Calu3 (cell line): ENCODE measurements around the gene PIK3R1. TPM values are rescaled to one million over a fixed set of nuclear protein-coding genes. Genes with fewer than 3 reads are reported as not detected.
"Not testable (repeated sequence)": the region's sequence is repeated elsewhere in the genome, so short reads cannot be mapped to it uniquely, and the experiment has no call there.

Source experiments
- BruUV-seq: library from RNA; stranded (reverse); fragments of 400-500 nt; replicated peaks from 2 replicates; lab custom pipeline; 2021; lab: Mats Ljungman, UMichigan
- CTCF ChIA-PET: fragments of 300-600 bp; sonication (Branson Sonifier 250); formaldehyde crosslinking; loops from one replicate; lab custom pipeline; 2022; ENCODE audit warnings: antibody characterized with exemption; lab: Charles Lee
- DNase-seq: peaks from one replicate; pipeline ENCODE4 v3.0.0; 2022
- H3K27ac Mint-ChIP-seq: one replicate; pipeline ENCODE4 v1.8.0; 2022; ENCODE audit warnings: mixed read lengths; ENCODE audit not compliant: unreplicated experiment
- H3K27me3 Mint-ChIP-seq: one replicate; pipeline ENCODE4 v1.8.0; 2022; ENCODE audit warnings: mixed read lengths; ENCODE audit not compliant: unreplicated experiment
- H3K36me3 Mint-ChIP-seq: one replicate; pipeline ENCODE4 v1.8.0; 2022; ENCODE audit warnings: mild to moderate bottlenecking, moderate library complexity, mixed read lengths; ENCODE audit not compliant: insufficient read depth, unreplicated experiment
- H3K4me1 Mint-ChIP-seq: one replicate; pipeline ENCODE4 v1.8.0; 2022; ENCODE audit warnings: mild to moderate bottlenecking, low read depth, mixed read lengths; ENCODE audit not compliant: unreplicated experiment
- H3K4me3 Mint-ChIP-seq: one replicate; pipeline ENCODE4 v1.8.0; 2022; ENCODE audit warnings: mild to moderate bottlenecking, low read depth, moderate library complexity, mixed read lengths; ENCODE audit not compliant: unreplicated experiment
- H3K9me3 Mint-ChIP-seq: one replicate; pipeline ENCODE4 v1.8.0; 2022; ENCODE audit warnings: low read depth, mixed read lengths; ENCODE audit not compliant: unreplicated experiment
- CTCF ChIP-seq: fragments of 200-600 bp; IDR thresholded peaks from one replicate; pipeline ENCODE4 v1.8.0; 2022; ENCODE audit warnings: antibody characterized with exemption; ENCODE audit not compliant: unreplicated experiment
- intact Hi-C: fragments of 100-400 bp; cut with micrococcal nuclease; formaldehyde crosslinking; loops from one replicate; pipeline ENCODE4 v1.10.0; 2022; ENCODE audit not compliant: unreplicated experiment
- total RNA-seq: library from RNA; stranded (reverse); gene quantifications from 2 replicates; pipeline ENCODE4 v1.2.3, GENCODE V29; 2022

The PIK3R1 gene
- total RNA-seq, 1 experiment from 2014 or later: 74.8 TPM

- Mint-ChIP-seq H3K27ac (no peak overlapping the region), H3K4me1 (peaks cover 31% of the 10 kb centered on the region)
These were observed 17.5 kb downstream of the PIK3R1 start for GRCh38 chr5:68233075-68233474.

GRCh38 chr5:68235229-68235628, 19.7 kb downstream of the PIK3R1 start:
- H3K4me3 Mint-ChIP-seq, DNase-seq, intact Hi-C loops, H3K27me3 Mint-ChIP-seq, H3K9me3 Mint-ChIP-seq, BruUV-seq, H3K27ac Mint-ChIP-seq, CTCF ChIA-PET: not testable (repeated sequence)
- peaks cover 15% of the 10 kb centered on the region for H3K36me3 Mint-ChIP-seq
- peaks cover 29% of the 10 kb centered on the region for H3K4me1 Mint-ChIP-seq

More at GRCh38 chr5:68233075-68233474, 17.5 kb downstream of the PIK3R1 start:
- BruUV-seq: no TSS peak
- H3K9me3 Mint-ChIP-seq: no peaks in the 10 kb centered on the region
- intact Hi-C loops: no loop called here
- H3K4me3 Mint-ChIP-seq: no peak overlapping the region
- no peaks in the 10 kb centered on the region for H3K27me3 Mint-ChIP-seq
- no peak for DNase-seq
- CTCF ChIA-PET: no interaction called here
- TF ChIP-seq CTCF: no peak
- H3K36me3 Mint-ChIP-seq: peaks cover 26% of the 10 kb centered on the region

GRCh38 chr5:68237715-68238114, 22.2 kb downstream of the PIK3R1 start:
- no peak for TF ChIP-seq CTCF
- no peaks in the 10 kb centered on the region for H3K27me3 Mint-ChIP-seq
- no peak overlapping the region for H3K4me3 Mint-ChIP-seq
- H3K36me3 Mint-ChIP-seq: peaks cover 6% of the 10 kb centered on the region
- intact Hi-C loops: no loop called here
- H3K4me1 Mint-ChIP-seq: peaks cover 25% of the 10 kb centered on the region
- no peak overlapping the region for H3K27ac Mint-ChIP-seq
- no TSS peak for BruUV-seq
- CTCF ChIA-PET: no interaction called here
- H3K9me3 Mint-ChIP-seq: no peaks in the 10 kb centered on the region
- no peak for DNase-seq

GRCh38 chr5:68239487-68239886, 23.9 kb downstream of the PIK3R1 start:
- H3K27ac Mint-ChIP-seq: no peak overlapping the region
- peaks cover 27% of the 10 kb centered on the region for H3K4me1 Mint-ChIP-seq
- TF ChIP-seq CTCF: no peak
- intact Hi-C loops: no loop called here
- BruUV-seq: no TSS peak
- no peaks in the 10 kb centered on the region for H3K27me3 Mint-ChIP-seq
- no peak for DNase-seq
- H3K9me3 Mint-ChIP-seq: no peaks in the 10 kb centered on the region
- H3K36me3 Mint-ChIP-seq: peaks cover 6% of the 10 kb centered on the region
- no peak overlapping the region for H3K4me3 Mint-ChIP-seq
- CTCF ChIA-PET: interaction anchor here (0.9 kb wide), 1 partner anchor 23 kb away, joined by 4 read pairs; no protein-coding TSS in a partner anchor

GRCh38 chr5:68240202-68240601, 24.6 kb downstream of the PIK3R1 start:
- CTCF ChIA-PET: no interaction called here
- Mint-ChIP-seq H3K36me3 (peaks cover 6% of the 10 kb centered on the region), H3K27ac (no peak overlapping the region), H3K4me1 (peaks cover 27% of the 10 kb centered on the region), H3K27me3 (no peaks in the 10 kb centered on the region), H3K9me3 (no peaks in the 10 kb centered on the region), H3K4me3 (no peak overlapping the region)
- intact Hi-C loops: no loop called here
- BruUV-seq: no TSS peak
- no peak for TF ChIP-seq CTCF
- no peak for DNase-seq
